ENCODE measurements around the gene LRRC8C.

DNA sequence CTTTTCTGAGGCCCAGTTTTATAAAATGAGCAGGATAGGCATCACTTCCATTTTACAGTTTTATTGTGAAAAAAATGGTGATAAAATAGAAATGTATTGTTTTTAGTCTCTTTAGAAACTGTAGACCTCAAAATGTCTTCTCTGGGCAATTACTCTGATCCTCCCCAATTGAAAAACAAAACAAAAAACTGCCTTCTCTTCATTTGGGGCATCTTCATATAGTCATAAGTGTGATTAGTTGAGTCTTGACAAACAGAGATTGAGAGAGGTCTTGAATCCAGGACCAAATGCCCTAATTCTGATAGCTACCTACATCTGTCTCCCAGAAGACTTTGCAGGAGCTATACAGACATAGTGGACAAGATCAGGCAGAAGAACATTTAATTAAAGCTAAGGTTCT is 62.9 kb downstream of the LRRC8C start:
- TF ChIP-seq CTCF (IDR thresholded peaks at IDR 0.05) (no peak), POLR2A (IDR thresholded peaks at IDR 0.05) (no peak)

Data from thyroid gland (tissue), 4 donors.